GM19193 (cell line): ENCODE data around the gene ASB1.

Experiments used
- POLR2A ChIP-seq: IDR thresholded peaks from 4 replicates; pipeline ENCODE4 v1.6.1; 2011; ENCODE audit not compliant: insufficient read depth, insufficient read length; ENCODE audit errors: extremely low read depth

ASB1 gene

DNA sequence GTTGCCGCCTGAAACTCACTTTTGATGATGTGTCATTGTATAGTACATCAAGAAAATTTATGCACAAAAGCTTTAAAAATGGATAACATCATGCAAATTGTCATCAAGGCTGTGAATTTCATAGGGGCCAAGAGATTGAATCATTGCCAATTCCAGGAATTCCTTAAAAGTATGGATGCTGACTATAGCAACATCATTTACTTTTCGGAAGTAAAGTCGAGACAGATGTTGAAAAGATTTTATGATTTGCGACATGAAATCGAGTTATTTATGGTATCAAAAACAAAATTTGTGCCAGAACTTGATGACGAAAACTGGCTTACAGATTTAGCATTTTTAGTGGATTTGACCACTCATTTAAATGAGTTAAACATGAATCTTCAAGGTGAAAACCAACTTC is 56.3 kb downstream of the ASB1 start:
- TF ChIP-seq POLR2A, result no peak

DNA sequence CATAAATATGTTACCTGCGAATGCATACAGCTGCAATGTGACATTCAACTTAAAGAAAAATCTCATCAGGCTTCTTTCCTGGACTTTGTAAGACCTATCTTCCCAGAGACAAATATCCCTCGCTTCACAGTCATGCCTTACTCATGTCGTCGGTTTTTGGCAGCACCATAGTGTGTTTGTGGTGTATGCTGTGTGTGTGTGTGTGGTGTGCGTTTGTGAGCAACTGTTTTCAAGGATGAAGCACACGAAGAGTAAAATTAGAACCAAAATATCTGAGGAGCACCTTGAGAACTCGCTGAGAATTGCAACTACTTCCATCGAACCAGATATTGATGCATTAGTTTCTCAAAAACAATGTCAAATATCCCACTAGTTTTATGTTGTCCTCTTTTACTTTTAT is 56.9 kb downstream of the ASB1 start:
- TF ChIP-seq POLR2A, result no peak

DNA sequence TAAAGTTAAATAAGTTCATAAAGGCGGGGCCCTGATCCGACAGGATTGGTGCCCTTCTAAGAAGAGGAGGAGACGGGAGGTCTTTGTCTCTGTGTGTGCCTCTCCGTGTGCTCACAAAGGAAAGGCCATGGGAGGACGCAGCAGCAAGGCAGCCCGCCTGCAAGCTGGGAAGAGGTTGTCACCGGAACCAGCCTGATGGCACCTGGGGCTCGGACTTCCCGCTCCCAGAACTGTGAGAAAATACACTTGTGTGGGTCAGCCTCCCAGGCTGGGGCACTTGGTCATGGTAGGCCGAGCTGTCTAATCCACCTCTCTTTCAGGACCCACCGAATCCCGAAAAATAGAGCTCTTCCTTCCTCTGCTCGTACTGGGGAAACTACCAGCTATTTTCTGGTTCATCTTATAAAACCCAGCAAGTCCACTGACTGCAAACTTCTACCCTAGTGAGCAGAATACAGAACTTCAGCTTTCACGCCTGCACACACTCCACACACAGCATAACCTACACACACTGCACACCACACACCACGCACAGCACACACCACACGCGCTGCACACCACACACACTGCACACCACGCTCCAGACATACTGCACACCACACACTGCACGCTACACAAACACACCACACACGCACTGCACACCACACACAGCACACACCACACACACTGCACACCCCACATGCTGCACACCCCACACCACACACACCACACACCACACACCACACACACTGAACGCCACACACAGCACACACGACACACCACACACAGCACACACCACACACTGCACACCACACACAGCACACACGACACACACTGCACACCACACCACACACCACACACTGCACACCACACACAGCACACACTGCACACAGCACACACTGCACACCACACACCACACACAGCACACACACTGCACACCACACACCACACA is 58.1 kb downstream of the ASB1 start:
- TF ChIP-seq POLR2A, result no peak

DNA sequence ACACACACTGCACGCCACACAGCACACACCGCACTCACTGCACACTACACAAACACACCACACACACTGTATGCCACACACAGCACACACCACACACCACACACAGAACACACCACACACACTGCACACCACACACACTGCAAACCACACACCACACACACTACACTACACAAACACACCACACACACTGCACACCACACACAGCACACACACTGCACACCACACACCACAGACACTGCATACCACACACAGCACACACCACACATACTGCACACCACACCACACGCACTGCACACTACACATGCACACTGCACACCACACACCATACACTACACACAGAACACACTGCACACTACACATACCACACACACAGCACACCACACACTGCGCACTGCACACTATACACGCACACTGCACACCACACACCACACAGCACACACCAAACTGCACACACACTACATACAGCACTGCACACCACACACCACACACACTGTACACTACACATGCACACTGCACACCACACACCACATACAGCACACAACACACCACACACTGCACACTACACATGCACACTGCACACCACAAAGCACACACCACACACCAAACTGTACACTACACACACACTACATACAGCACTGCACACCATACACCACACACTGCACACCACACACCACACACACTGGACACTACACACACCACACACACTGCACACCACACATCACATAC is 59.6 kb downstream of the ASB1 start:
- no peak for TF ChIP-seq POLR2A

DNA sequence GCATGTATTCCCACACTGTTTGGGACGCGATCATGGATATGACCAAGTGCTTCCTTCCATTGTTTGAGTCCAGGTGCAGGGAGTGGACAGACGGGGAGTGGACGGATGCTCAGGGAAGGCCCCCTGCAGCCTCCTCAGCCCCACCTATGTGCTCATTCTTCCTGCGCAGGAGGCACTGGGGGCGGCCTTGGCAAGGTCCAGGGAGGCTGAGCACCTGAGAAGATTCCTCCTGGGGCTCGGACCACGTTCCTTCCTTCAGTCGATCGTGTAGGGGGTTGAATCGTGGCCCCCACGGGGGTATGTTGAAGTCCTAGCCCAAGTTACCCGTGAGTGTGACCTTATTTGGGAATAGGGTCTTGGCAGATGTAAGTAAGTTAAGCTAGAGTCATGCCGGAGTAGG is 60.4 kb downstream of the ASB1 start:
- TF ChIP-seq POLR2A, result no peak

DNA sequence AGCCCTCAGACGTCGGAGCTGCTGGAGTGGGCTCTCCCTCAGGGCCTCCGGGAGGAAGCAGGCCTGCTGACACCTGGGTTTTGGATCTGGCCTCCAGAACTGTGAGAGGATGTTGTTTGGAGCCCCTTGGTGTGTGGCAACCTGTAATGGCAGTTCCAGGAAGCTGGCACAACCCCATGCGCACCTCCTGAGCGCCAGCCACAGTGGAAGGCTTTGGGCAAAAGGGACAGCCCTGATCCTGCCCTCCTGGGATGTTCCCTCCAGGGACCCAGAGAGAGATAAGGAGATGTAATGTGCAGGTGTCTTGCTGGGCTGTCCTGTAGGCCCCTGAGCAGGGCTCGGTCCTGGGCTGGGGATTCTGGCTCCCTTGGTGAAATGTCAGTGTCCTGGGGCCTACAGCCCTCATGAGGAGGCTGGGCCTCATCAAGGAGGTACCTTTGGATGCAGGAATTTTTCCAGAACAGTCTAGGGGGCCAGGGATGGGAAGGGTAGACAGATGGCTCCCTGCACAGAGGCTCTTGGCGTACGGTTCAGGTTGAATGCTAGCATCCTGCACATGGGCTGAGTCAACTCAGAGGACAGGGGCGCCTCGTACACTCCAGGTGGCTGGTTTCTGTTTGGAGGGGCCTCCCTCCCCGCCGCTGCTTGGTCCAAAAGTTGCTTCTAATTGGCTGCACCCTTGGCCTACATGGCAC is 61.1 kb downstream of the ASB1 start:
- TF ChIP-seq POLR2A, result no peak

DNA sequence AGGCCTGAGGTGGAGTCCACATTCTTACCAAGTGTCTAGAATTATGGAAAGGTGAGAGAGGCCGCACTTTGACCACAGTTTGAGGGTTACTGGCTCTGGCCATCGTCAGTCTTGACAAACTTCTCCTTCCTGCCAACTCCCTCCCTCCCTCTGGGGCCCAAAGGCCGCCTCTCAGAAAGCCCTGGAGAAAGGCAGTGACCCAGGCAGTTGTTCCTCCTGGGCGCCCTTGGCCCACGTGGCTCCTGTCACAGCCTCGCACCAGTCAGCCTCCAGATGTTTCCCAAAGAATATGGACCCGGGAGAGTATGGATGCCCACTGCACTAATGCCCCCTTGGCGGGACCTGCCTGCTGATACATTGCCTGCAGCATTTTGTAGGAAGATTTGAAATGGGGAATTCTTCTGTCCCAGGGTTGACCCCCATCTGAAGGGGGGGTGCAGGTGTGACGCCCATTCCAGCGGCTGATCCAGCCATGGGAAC is 61.7 kb downstream of the ASB1 start:
- TF ChIP-seq POLR2A, result no peak

DNA sequence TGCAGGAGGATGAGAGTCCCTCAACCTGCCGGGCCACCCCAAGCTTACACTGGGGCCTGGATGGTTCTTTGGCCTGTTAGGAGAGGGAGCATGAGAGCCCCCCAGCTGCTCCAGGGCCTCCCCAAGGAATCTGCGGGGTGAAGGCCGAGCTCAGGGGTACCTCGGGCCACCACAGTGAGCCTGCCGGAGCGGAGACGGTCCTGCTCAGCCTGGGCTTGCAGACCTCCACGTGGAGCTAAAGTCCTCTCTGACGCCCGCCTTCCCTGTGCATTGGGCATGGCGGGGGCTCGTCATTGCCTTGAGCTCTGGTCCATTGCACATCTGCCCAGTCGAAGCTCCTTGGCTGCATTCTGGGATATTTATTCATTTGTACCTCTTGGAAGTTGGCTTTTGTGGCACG is 62.7 kb downstream of the ASB1 start:
- no peak for TF ChIP-seq POLR2A

DNA sequence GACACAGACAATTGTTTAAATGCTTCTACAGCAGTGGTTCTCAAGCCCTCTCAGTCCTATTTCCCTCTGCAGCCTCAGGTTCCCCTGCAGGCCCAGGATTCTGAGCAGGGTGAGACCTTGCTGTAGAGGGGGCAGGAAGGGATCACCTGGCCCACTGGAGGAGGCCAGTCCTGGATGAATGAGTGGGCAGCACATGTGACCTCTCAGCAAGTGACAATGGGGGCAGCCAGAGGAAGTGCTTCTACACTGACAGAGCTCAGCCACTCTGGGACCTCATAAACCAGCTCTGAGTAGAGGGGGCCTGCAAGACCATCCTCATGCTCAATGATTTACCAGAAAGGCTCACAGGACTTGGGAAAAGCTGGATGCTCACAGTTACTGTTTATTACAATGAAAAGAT is 63.2 kb downstream of the ASB1 start:
- TF ChIP-seq POLR2A, result no peak

DNA sequence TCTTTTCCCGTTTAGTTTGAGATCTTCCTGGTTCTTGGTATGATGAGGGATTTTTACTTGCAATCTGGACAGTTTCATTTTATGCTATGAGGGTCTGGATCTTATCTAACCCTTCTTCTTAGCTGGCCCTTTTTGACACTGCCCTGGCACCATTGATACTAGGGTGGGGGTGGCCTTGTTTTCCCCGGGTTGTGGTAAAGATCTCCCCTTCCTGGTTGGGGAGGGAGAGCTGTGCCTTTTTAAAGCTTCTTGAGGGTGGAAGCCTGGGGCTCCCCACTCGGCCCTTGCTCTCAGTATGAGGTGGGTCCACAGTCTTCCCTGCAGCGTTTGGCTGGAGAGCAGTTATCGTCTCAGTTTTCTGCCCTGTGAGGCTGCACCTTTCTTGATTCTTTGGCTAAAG is 66.1 kb downstream of the ASB1 start:
- TF ChIP-seq POLR2A, result no peak

DNA sequence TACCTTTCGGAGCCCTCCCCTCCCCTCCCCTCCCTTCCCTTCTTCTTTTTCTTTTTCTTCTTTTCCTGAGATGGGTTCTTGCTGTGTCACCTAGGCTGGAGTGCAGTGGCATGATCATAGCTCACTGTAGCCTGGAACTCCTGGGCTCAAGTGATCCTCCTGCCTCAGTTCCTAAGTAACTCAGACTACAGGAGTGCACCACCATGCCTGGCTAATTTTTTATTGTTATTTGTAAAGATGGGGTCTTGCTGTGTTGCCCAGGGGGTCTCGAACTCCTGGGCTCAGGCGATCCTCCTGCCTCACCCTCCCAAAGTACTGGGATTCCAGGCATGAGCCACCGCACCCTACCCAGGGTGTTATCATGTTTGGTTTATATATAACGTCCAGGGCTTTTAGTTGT is 66.7 kb downstream of the ASB1 start:
- TF ChIP-seq POLR2A, result no peak

DNA sequence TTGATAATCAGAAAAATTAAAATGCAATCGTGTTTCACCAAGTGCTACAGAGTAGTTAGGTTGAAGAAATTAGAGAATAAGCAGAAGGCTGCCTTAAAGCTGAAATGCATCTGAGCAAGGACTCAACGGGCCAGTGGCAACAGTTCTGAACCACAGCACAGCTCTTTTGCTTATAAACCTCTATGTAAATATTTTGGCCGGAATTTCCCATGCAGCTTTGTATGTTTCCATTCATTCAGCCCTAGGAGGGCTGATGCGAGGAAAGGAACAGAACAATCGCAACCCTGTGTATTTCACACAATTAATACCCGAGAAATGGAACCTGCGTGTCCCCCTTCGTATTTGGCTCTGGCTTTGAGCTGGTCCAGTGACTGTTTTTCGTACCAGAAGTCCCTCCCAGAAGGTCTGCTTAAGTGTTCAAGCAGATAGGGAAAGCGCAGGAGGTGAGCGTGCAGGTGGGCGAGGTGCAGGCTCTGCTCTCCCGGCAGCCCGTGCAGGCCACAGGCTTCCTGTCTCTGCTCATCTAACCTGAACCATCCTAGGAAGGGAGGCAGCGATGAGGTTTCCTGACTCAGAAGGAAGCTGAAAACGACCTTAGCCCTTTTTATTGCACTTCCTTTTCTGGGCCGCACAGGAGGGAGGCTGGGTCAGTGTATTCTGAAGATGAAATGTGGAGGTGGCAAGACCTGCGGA is 67.3 kb downstream of the ASB1 start:
- TF ChIP-seq POLR2A, result no peak

DNA sequence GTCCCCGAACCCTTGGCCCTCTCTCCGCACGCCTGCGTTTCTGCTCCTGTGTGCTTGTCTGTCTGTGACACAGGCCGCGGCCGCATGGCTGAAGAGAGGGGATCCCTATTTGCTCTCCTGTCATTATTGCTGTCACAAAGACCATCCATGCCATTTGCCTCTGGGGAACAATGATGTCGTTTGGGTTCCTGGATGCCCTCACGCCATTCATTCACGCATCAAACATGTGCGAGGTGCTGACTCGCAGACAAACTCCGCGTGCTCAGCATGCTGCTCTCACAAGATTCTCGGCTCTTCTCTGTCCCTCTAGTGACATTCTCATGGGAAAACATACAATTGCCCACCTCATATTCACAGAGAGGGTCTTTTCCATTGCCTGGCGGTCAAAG is 67.8 kb downstream of the ASB1 start:
- TF ChIP-seq POLR2A, result no peak

DNA sequence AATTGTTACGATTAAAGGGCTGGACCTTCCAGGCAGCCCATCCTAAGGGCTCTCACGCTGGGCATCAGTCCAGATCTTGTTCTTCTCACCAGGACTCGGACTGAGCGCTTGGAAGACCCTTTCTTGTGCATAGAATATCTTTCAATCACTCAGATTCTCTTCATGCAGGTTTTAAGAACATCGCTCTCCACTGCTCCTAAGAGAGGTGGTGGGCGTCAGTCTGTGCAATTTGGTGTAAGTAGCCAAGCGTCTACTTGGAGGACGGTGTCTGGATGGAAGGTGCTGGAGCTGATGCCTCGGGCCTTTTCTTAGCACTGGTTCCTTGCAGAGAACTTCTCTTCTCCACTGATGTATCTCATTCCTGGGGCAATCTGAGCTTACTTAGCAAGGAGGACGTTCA is 68.7 kb downstream of the ASB1 start:
- TF ChIP-seq POLR2A, result no peak
